Right lobe of liver (tissue), 4 donors: ENCODE data around the gene PHACTR2.

Experiments
- POLR2A ChIP-seq: fragments of 450-650 bp; IDR thresholded peaks from one replicate; pipeline ENCODE4 v1.6.1; 2017; ENCODE audit warnings: antibody characterized with exemption, mild to moderate bottlenecking
- TF ChIP-seq, protein P1 (sequence below), 4 donors: fragments of 200-600 bp in 3 of 4; fragments of 450-650 bp in 1 of 4; IDR thresholded peaks; one replicate each; pipeline versions ENCODE4 v1.5.1 to v1.8.0; 2016 to 2022; ENCODE audit warnings: antibody characterized with exemption in 4 of 4, mild to moderate bottlenecking in 2 of 4
- donor health status: DM: no; HTN: no; CAD: no.
- donor health status: DM: no; HTN: no; CAD: no.
- donor health status: DM: no; HTN: yes; CAD: no.

DNA sequence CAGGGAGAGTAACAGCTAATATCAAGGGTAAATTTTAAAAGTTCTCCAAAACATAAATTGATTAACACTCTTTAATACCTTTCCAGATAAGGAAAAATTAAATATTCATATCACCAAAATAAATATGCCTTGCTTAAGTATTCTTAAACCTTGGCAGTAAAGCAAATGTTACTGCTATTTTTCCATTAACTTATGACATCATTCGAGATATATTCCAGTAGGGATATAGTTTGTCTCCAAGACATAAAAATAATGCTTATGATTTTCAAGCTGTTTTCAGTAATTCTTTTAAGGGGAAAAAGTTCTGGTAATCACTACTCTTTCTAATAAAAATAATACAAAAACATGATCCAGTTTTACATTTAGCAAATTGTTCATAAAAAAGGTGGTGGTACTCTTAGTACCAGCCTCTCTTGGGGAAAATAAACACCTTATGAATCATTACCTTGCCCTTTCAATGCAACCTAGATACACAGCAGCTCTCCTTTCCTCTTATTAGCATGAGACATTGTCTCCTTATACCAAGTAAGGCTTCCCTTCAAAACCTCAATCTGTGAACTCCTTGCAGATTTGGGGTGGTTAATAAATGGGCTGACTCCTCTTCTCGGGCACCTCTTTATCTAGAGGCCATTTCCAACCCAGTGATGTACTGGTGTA, 133.9 kb downstream of the PHACTR2 start:
- TF ChIP-seq POLR2A = no peak
- TF ChIP-seq, protein P1, sequence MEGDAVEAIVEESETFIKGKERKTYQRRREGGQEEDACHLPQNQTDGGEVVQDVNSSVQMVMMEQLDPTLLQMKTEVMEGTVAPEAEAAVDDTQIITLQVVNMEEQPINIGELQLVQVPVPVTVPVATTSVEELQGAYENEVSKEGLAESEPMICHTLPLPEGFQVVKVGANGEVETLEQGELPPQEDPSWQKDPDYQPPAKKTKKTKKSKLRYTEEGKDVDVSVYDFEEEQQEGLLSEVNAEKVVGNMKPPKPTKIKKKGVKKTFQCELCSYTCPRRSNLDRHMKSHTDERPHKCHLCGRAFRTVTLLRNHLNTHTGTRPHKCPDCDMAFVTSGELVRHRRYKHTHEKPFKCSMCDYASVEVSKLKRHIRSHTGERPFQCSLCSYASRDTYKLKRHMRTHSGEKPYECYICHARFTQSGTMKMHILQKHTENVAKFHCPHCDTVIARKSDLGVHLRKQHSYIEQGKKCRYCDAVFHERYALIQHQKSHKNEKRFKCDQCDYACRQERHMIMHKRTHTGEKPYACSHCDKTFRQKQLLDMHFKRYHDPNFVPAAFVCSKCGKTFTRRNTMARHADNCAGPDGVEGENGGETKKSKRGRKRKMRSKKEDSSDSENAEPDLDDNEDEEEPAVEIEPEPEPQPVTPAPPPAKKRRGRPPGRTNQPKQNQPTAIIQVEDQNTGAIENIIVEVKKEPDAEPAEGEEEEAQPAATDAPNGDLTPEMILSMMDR (IDR thresholded peaks at IDR 0.05) = no peak
